OCI-LY3 (cell line): ENCODE results near the gene CAPZB.

Experiments
- EZH2phosphoT487 ChIP-seq: fragments of 200-600 bp; shearing (Covaris generic); IDR thresholded peaks from 2 replicates; pipeline ENCODE4 v1.6.1; 2018; ENCODE audit warnings: antibody characterized with exemption, mixed run types, low read depth
- TF ChIP-seq, protein P1 (sequence below): fragments of 200-600, 300-600 bp; sonication (generic); IDR thresholded peaks from 2 replicates; pipeline ENCODE4 v1.5.1; 2014; ENCODE audit warnings: antibody characterized with exemption, low read length, low read depth

DNA sequence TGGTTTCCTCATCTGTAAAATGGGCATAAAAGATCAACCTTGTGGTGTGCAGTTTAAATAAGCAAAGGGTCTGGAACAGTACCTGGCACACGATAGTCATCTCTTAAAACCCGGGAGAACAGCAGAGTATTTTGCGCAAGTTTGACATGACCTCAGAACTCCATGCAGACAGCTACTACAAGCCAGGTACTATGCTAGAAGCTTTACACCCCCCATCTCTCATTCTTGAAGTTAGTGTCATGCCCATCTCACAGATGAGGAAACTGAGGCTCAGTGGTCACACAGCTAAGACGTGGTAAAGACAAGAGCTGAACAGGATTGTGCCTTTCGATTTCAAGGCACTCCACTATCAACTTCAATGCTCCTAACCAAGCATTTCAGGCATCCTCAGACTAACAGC is 78.7 kb downstream of the CAPZB start:
- TF ChIP-seq, protein P1, sequence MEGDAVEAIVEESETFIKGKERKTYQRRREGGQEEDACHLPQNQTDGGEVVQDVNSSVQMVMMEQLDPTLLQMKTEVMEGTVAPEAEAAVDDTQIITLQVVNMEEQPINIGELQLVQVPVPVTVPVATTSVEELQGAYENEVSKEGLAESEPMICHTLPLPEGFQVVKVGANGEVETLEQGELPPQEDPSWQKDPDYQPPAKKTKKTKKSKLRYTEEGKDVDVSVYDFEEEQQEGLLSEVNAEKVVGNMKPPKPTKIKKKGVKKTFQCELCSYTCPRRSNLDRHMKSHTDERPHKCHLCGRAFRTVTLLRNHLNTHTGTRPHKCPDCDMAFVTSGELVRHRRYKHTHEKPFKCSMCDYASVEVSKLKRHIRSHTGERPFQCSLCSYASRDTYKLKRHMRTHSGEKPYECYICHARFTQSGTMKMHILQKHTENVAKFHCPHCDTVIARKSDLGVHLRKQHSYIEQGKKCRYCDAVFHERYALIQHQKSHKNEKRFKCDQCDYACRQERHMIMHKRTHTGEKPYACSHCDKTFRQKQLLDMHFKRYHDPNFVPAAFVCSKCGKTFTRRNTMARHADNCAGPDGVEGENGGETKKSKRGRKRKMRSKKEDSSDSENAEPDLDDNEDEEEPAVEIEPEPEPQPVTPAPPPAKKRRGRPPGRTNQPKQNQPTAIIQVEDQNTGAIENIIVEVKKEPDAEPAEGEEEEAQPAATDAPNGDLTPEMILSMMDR: no peak
- no peak for TF ChIP-seq EZH2phosphoT487
